OCI-LY1 (cell line): ENCODE results near the gene ERGIC2.

Experiments used
- H2AFZ ChIP-seq: fragments of 200-600 bp; sonication (generic), shearing (Covaris generic); 2 replicates; pipeline ENCODE4 v1.6.0; 2014; ENCODE audit warnings: antibody characterized with exemption, mild to moderate bottlenecking, low read length
- H3F3A ChIP-seq: fragments of 200-600 bp; sonication (generic), shearing (Covaris generic); 2 replicates; pipeline ENCODE4 v1.6.0; 2014; ENCODE audit warnings: mild to moderate bottlenecking, antibody characterized with exemption, low read length, moderate library complexity; ENCODE audit not compliant: insufficient read depth
- H3K27ac ChIP-seq: fragments of 200-600 bp; sonication (generic); 2 replicates; pipeline ENCODE4 v1.5.1; 2014; ENCODE audit warnings: low read length, mixed run types, mild to moderate bottlenecking, low read depth; ENCODE audit not compliant: poor library complexity, severe bottlenecking
- H3K27me3 ChIP-seq: fragments of 200-600 bp; sonication (generic); 2 replicates; pipeline ENCODE4 v1.6.0; 2014; ENCODE audit warnings: antibody characterized with exemption, mild to moderate bottlenecking, low read length, moderate library complexity; ENCODE audit not compliant: insufficient read depth
- H3K36me3 ChIP-seq: fragments of 200-600 bp; sonication (generic); 2 replicates; pipeline ENCODE4 v1.6.1; 2014; ENCODE audit warnings: mild to moderate bottlenecking, antibody characterized with exemption, low read length, moderate library complexity, mixed read lengths; ENCODE audit not compliant: insufficient read depth
- H3K4me1 ChIP-seq: fragments of 200-600 bp; sonication (generic); 2 replicates; pipeline ENCODE4 v1.5.1; 2014; ENCODE audit warnings: mild to moderate bottlenecking, low read length, moderate library complexity; ENCODE audit not compliant: insufficient read depth, severe bottlenecking
- H3K4me2 ChIP-seq: fragments of 200-600 bp; sonication (generic), shearing (Covaris generic); 2 replicates; pipeline ENCODE4 v1.6.1; 2014; ENCODE audit warnings: low read length
- H3K4me3 ChIP-seq: fragments of 200-600 bp; sonication (generic); 2 replicates; pipeline ENCODE4 v1.5.1; 2014; ENCODE audit warnings: low read length, low read depth, mild to moderate bottlenecking, mixed read lengths; ENCODE audit not compliant: poor library complexity, severe bottlenecking
- H3K79me2 ChIP-seq: fragments of 200-600 bp; shearing (Covaris generic); 2 replicates; pipeline ENCODE4 v1.6.1; 2016; ENCODE audit warnings: mixed run types, low read length, mixed read lengths; ENCODE audit not compliant: insufficient read depth
- H3K9ac ChIP-seq: fragments of 200-600 bp; sonication (generic), shearing (Covaris generic); 2 replicates; pipeline ENCODE4 v1.6.1; 2014; ENCODE audit warnings: mild to moderate bottlenecking, low read length, mixed read lengths
- H3K9me2 ChIP-seq: fragments of 200-600 bp; sonication (generic), shearing (Covaris generic); 2 replicates; pipeline ENCODE4 v1.6.1; 2014; ENCODE audit warnings: low read depth, mild to moderate bottlenecking, low read length, mixed read lengths
- H3K9me3 ChIP-seq: fragments of 200-600 bp; shearing (Covaris generic); 2 replicates; pipeline ENCODE4 v1.6.1; 2014; ENCODE audit warnings: low read length, mixed read lengths
- H4K20me1 ChIP-seq: fragments of 200-600 bp; sonication (generic), shearing (Covaris generic); 2 replicates; pipeline ENCODE4 v1.6.0; 2016; ENCODE audit warnings: mild to moderate bottlenecking, low read length; ENCODE audit not compliant: insufficient read depth
- CTCF ChIP-seq: fragments of 200-600 bp; sonication (generic), shearing (Covaris generic); IDR thresholded peaks from 2 replicates; pipeline ENCODE4 v1.5.1; 2017; ENCODE audit warnings: mild to moderate bottlenecking, antibody characterized with exemption, low read length, moderate library complexity, mixed read lengths
- EZH2 ChIP-seq: fragments of 200-600 bp; sonication (generic), shearing (Covaris generic); IDR thresholded peaks from 2 replicates; pipeline ENCODE4 v1.8.0; 2017; ENCODE audit warnings: borderline replicate concordance, mixed run types, mild to moderate bottlenecking, antibody characterized with exemption, low read length, moderate library complexity, mixed read lengths

ERGIC2 gene

GRCh38 chr12:29414368-29414767 lies 33.4 kb upstream of the ERGIC2 start:
- Histone ChIP-seq H3K9me2 (no peaks in the 10 kb centered on the region), H3K4me1 (no peaks in the 10 kb centered on the region), H2AFZ (no peak overlapping the region), H3K9me3 (no peaks in the 10 kb centered on the region), H3K4me2 (no peak overlapping the region), H4K20me1 (no peaks in the 10 kb centered on the region), H3K36me3 (no peaks in the 10 kb centered on the region), H3K79me2 (no peaks in the 10 kb centered on the region), H3K27ac (no peak overlapping the region), H3F3A (no peaks in the 10 kb centered on the region), H3K27me3 (no peaks in the 10 kb centered on the region), H3K4me3 (no peak overlapping the region), H3K9ac (no peak overlapping the region)
- TF ChIP-seq CTCF, result no peak
- TF ChIP-seq EZH2, result no peak

DNA sequence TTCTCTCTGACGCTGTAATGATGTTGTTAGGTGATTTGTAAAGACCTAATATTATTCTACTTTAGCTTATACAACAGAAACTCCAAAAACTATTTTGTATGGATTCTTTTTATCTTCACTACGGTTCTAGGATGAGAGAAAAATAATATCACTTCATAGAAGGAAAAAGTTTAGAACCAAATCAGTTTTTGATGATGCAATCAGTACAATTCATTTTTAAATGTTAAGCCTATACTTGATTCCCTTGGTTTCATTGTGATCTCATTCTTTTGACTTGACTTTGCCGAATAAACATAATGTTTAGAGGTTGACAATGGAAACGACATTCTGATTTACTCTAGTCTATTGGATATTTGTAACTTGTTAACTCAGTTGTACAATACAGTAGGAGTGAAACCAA lies 24.6 kb upstream of the ERGIC2 start:
- Histone ChIP-seq H3K79me2 (no peaks in the 10 kb centered on the region), H3K27ac (no peak overlapping the region), H4K20me1 (no peaks in the 10 kb centered on the region), H3K36me3 (no peaks in the 10 kb centered on the region), H3K4me2 (no peak overlapping the region), H3K9me2 (no peaks in the 10 kb centered on the region), H2AFZ (no peak overlapping the region), H3F3A (no peaks in the 10 kb centered on the region), H3K9ac (no peak overlapping the region), H3K27me3 (no peaks in the 10 kb centered on the region), H3K4me3 (no peak overlapping the region), H3K9me3 (no peaks in the 10 kb centered on the region), H3K4me1 (no peaks in the 10 kb centered on the region)
- no peak for TF ChIP-seq CTCF
- no peak for TF ChIP-seq EZH2

- TF ChIP-seq EZH2 (no peak), CTCF (no peak)
- H3K4me3 ChIP-seq, result no peak overlapping the region
- H4K20me1 ChIP-seq, result no peaks in the 10 kb centered on the region
- H3K79me2 ChIP-seq, result no peaks in the 10 kb centered on the region
- H3K27ac ChIP-seq, result no peak overlapping the region
- no peak overlapping the region for H3K9ac ChIP-seq
- H3K36me3 ChIP-seq, result no peaks in the 10 kb centered on the region
- H3F3A ChIP-seq, result no peaks in the 10 kb centered on the region
- H3K9me3 ChIP-seq, result no peaks in the 10 kb centered on the region
- H3K4me2 ChIP-seq, result no peak overlapping the region
- H3K27me3 ChIP-seq, result no peaks in the 10 kb centered on the region
- H2AFZ ChIP-seq, result no peak overlapping the region
- no peaks in the 10 kb centered on the region for H3K9me2 ChIP-seq
- no peaks in the 10 kb centered on the region for H3K4me1 ChIP-seq
These were observed 23.0 kb upstream of the ERGIC2 start for GRCh38 chr12:29403991-29404390.
